PC-9 (cell line): Measurements from ENCODE around the gene IL1RAP. TPM values are rescaled to one million over a fixed set of nuclear protein-coding genes. Genes with fewer than 3 reads are reported as not detected.

ENCODE experiments used
- BruUV-seq: library from RNA; stranded (reverse); fragments of 400-500 nt; replicated peaks from 2 replicates; lab custom pipeline; 2021; lab: Mats Ljungman, UMichigan
- CTCF ChIA-PET: fragments of 300-600 bp; sonication (Branson Sonifier 250); formaldehyde crosslinking; loops from one replicate; lab custom pipeline; 2022; ENCODE audit warnings: antibody characterized with exemption; lab: Charles Lee
- POLR2A ChIA-PET: fragments of 300-600 bp; sonication (Branson Sonifier 250); formaldehyde crosslinking; loops from one replicate; lab custom pipeline; 2022; ENCODE audit warnings: antibody characterized with exemption; ENCODE audit not compliant: unreplicated experiment; lab: Charles Lee
- DNase-seq, 2 experiments: peaks; one replicate each; pipeline versions ENCODE4 v3.0.0 to v3.0.0-alpha.2; 2015 to 2022; ENCODE audit warnings: mixed read lengths in 1 of 2
- H2AFZ ChIP-seq: fragments of 200-600 bp; sonication (generic); 2 replicates; pipeline ENCODE4 v1.8.1; 2017; ENCODE audit warnings: antibody characterized with exemption
- H3F3A ChIP-seq: fragments of 200-600 bp; sonication (generic); 2 replicates; pipeline ENCODE4 v1.8.1; 2017; ENCODE audit warnings: antibody characterized with exemption, mild to moderate bottlenecking, low read depth; ENCODE audit not compliant: insufficient read depth
- H3K27ac ChIP-seq: fragments of 200-600 bp; sonication (generic); 2 replicates; pipeline ENCODE4 v1.6.1; 2016; ENCODE audit warnings: mixed run types
- H3K27me3 ChIP-seq: fragments of 200-600 bp; sonication (generic); 2 replicates; pipeline ENCODE4 v1.6.1; 2016; ENCODE audit warnings: low read depth, mixed run types; ENCODE audit not compliant: insufficient read depth
- H3K36me3 ChIP-seq: fragments of 200-600 bp; sonication (generic); 2 replicates; pipeline ENCODE4 v1.6.1; 2016; ENCODE audit warnings: low read depth, mixed run types
- H3K4me1 ChIP-seq: fragments of 200-600 bp; sonication (generic); replicated peaks from 2 replicates; pipeline ENCODE4 v1.6.1; 2016; ENCODE audit warnings: mixed run types; ENCODE audit not compliant: insufficient read depth
- H3K4me2 ChIP-seq: fragments of 200-600 bp; sonication (generic); 2 replicates; pipeline ENCODE4 v1.6.1; 2017; ENCODE audit warnings: mixed run types
- H3K4me3 ChIP-seq: fragments of 200-600 bp; sonication (generic); 2 replicates; pipeline ENCODE4 v1.6.1; 2016; ENCODE audit warnings: mixed run types
- H3K79me2 ChIP-seq: fragments of 200-600 bp; sonication (generic); 2 replicates; pipeline ENCODE4 v1.6.1; 2017; ENCODE audit warnings: low read depth, mixed run types
- H3K9me2 ChIP-seq: fragments of 200-600 bp; sonication (generic); 2 replicates; pipeline ENCODE4 v1.8.1; 2017; ENCODE audit warnings: mild to moderate bottlenecking; ENCODE audit not compliant: insufficient read depth
- H3K9me3 ChIP-seq: fragments of 200-600 bp; sonication (generic); 2 replicates; pipeline ENCODE4 v1.8.1; 2016; ENCODE audit warnings: low read depth; ENCODE audit not compliant: insufficient read depth
- H4K20me1 ChIP-seq: fragments of 200-600 bp; sonication (generic); 2 replicates; pipeline ENCODE4 v1.8.1; 2017; ENCODE audit not compliant: insufficient read depth
- CTCF ChIP-seq: fragments of 200-600 bp; sonication (generic); conservative IDR thresholded peaks from 2 replicates; pipeline ENCODE4 v1.6.1; 2017; ENCODE audit warnings: mixed run types, antibody characterized with exemption, mild to moderate bottlenecking, moderate library complexity
- EZH2 ChIP-seq: fragments of 200-600 bp; sonication (generic); IDR thresholded peaks from 2 replicates; pipeline ENCODE4 v1.8.0; 2017; ENCODE audit warnings: antibody characterized with exemption, low read depth
- intact Hi-C: fragments of 100-400 bp; cut with micrococcal nuclease; formaldehyde crosslinking; loops from one replicate; pipeline ENCODE4 v1.10.0; 2022; ENCODE audit not compliant: unreplicated experiment
- total RNA-seq: library from RNA; stranded (reverse); gene quantifications from 2 replicates; pipeline ENCODE4 v1.2.3, GENCODE V29; 2021

Gene IL1RAP
- total RNA-seq, 1 experiment from 2014 or later: 13.3 TPM

- H3K9me2 ChIP-seq: no peaks in the 10 kb centered on the region
- no peaks in the 10 kb centered on the region for H3K27me3 ChIP-seq
- H3K4me1 ChIP-seq: no peaks in the 10 kb centered on the region
- ChIA-PET POLR2A (no interaction called here), CTCF (no interaction called here)
- DNase-seq: no peak
- no peaks in the 10 kb centered on the region for H4K20me1 ChIP-seq
- H2AFZ ChIP-seq: no peak overlapping the region
- H3K79me2 ChIP-seq: no peaks in the 10 kb centered on the region
- H3K9me3 ChIP-seq: no peaks in the 10 kb centered on the region
- TF ChIP-seq CTCF (no peak), EZH2 (no peak)
- H3K27ac ChIP-seq: no peak overlapping the region
- no peak overlapping the region for H3K4me2 ChIP-seq
- no TSS peak for BruUV-seq
- H3K36me3 ChIP-seq: no peaks in the 10 kb centered on the region
- H3F3A ChIP-seq: no peaks in the 10 kb centered on the region
- no peak overlapping the region for H3K4me3 ChIP-seq
- intact Hi-C loops: no loop called here
Observed at GRCh38 chr3:190552021-190552420, 38.1 kb downstream of the IL1RAP start.

GRCh38 chr3:190552969-190553759 is 39.3 kb downstream of the IL1RAP start:
- POLR2A ChIA-PET: no interaction called here
- Histone ChIP-seq H3K9me2 (no peaks in the 10 kb centered on the region), H2AFZ (no peak overlapping the region), H3F3A (no peaks in the 10 kb centered on the region), H3K79me2 (no peaks in the 10 kb centered on the region), H3K36me3 (no peaks in the 10 kb centered on the region), H3K27me3 (no peaks in the 10 kb centered on the region), H3K4me1 (no peaks in the 10 kb centered on the region), H3K4me2 (no peak overlapping the region), H4K20me1 (no peaks in the 10 kb centered on the region), H3K9me3 (no peaks in the 10 kb centered on the region), H3K27ac (no peak overlapping the region), H3K4me3 (no peak overlapping the region)
- no peak for DNase-seq
- CTCF ChIA-PET: no interaction called here
- TF ChIP-seq CTCF (no peak), EZH2 (no peak)
- no TSS peak for BruUV-seq
- intact Hi-C loops: no loop called here

- H3K9me3 ChIP-seq: no peaks in the 10 kb centered on the region
- no peak for TF ChIP-seq CTCF
- H3K79me2 ChIP-seq: no peaks in the 10 kb centered on the region
- no peaks in the 10 kb centered on the region for H3K9me2 ChIP-seq
- no peak overlapping the region for H3K27ac ChIP-seq
- no peaks in the 10 kb centered on the region for H4K20me1 ChIP-seq
- ChIA-PET CTCF (no interaction called here), POLR2A (no interaction called here)
- no peaks in the 10 kb centered on the region for H3K36me3 ChIP-seq
- H3K27me3 ChIP-seq: no peaks in the 10 kb centered on the region
- no peak overlapping the region for H2AFZ ChIP-seq
- intact Hi-C loops: no loop called here
- H3F3A ChIP-seq: no peaks in the 10 kb centered on the region
- peaks cover 8% of the 10 kb centered on the region; the same call in 1 of the 2 replicates for H3K4me1 ChIP-seq
- DNase-seq: no peak
- no peak overlapping the region for H3K4me3 ChIP-seq
- no peak overlapping the region for H3K4me2 ChIP-seq
- no TSS peak for BruUV-seq
Observed at GRCh38 chr3:190554197-190554596, 40.3 kb downstream of the IL1RAP start.
